GM12878 (cell line): ENCODE data around the gene RASSF4.

Experiments used
- CBX5 ChIP-seq: sonication (generic); IDR thresholded peaks from 2 replicates; pipeline ENCODE4 v1.6.1; 2016; ENCODE audit warnings: low read depth, moderate library complexity, mild to moderate bottlenecking, inconsistent platforms
- CREB1 ChIP-seq: IDR thresholded peaks from 2 replicates; pipeline ENCODE4 v1.6.1; 2012; ENCODE audit warnings: low read depth, mild to moderate bottlenecking, inconsistent platforms
- CTCF ChIP-seq, 3 experiments: IDR thresholded peaks in 2 of 3; conservative IDR thresholded peaks in 1 of 3; 2 replicates each; pipeline ENCODE4 v1.5.1; 2011; ENCODE audit warnings: low read depth in 3 of 3, low read length in 3 of 3, mild to moderate bottlenecking in 3 of 3, control low read depth in 2 of 3, moderate library complexity in 2 of 3, inconsistent platforms in 1 of 3, mixed read lengths in 1 of 3; ENCODE audit not compliant: control insufficient read depth in 2 of 3, insufficient read depth in 1 of 3; ENCODE audit errors: extremely low read depth in 1 of 3
- FOXK2 ChIP-seq: fragments of 450-650 bp; IDR thresholded peaks from 2 replicates; pipeline ENCODE4 v1.6.1; 2017; ENCODE audit warnings: mild to moderate bottlenecking, moderate library complexity
- KDM1A ChIP-seq: fragments of 200-600 bp; sonication (generic); IDR thresholded peaks from 2 replicates; pipeline ENCODE4 v1.6.1; 2016; ENCODE audit warnings: borderline replicate concordance
- MTA2 ChIP-seq: fragments of 450-650 bp; IDR thresholded peaks from 2 replicates; pipeline ENCODE4 v1.6.1; 2016; ENCODE audit warnings: low read depth, mild to moderate bottlenecking, moderate library complexity
- RBBP5 ChIP-seq: fragments of 200-600 bp; sonication (generic); conservative IDR thresholded peaks from 2 replicates; pipeline ENCODE4 v1.6.1; 2016
- STAT3 ChIP-seq: IDR thresholded peaks from 2 replicates; pipeline ENCODE4 v1.6.1; 2011; ENCODE audit warnings: low read depth, low read length, improper control_type of control experiment
- TAF1 ChIP-seq: IDR thresholded peaks from 2 replicates; pipeline ENCODE4 v1.6.1; 2011; ENCODE audit warnings: mild to moderate bottlenecking, low read depth, low read length, borderline replicate concordance
- TBL1XR1 ChIP-seq: IDR thresholded peaks from 2 replicates; pipeline ENCODE4 v1.6.1; 2012; ENCODE audit warnings: low read depth, low read length, improper control_type of control experiment
- YY1 ChIP-seq: IDR thresholded peaks from 2 replicates; pipeline ENCODE4 v1.6.1; 2011; ENCODE audit warnings: low read depth, mild to moderate bottlenecking, low read length
- ZBTB4 ChIP-seq: fragments of 450-650 bp; formaldehyde crosslinking; IDR thresholded peaks from 2 replicates; pipeline ENCODE4 v1.4.0; 2022; ENCODE audit warnings: mild to moderate bottlenecking, moderate library complexity
- ZNF217 ChIP-seq: fragments of 450-650 bp; IDR thresholded peaks from 2 replicates; pipeline ENCODE4 v1.6.1; 2017; ENCODE audit warnings: antibody characterized with exemption, mild to moderate bottlenecking
- TF ChIP-seq, protein P1 (sequence below): fragments of 450-650 bp; formaldehyde crosslinking; IDR thresholded peaks from 2 replicates; pipeline ENCODE4 v1.4.0; 2020; ENCODE audit warnings: mild to moderate bottlenecking, moderate library complexity

DNA sequence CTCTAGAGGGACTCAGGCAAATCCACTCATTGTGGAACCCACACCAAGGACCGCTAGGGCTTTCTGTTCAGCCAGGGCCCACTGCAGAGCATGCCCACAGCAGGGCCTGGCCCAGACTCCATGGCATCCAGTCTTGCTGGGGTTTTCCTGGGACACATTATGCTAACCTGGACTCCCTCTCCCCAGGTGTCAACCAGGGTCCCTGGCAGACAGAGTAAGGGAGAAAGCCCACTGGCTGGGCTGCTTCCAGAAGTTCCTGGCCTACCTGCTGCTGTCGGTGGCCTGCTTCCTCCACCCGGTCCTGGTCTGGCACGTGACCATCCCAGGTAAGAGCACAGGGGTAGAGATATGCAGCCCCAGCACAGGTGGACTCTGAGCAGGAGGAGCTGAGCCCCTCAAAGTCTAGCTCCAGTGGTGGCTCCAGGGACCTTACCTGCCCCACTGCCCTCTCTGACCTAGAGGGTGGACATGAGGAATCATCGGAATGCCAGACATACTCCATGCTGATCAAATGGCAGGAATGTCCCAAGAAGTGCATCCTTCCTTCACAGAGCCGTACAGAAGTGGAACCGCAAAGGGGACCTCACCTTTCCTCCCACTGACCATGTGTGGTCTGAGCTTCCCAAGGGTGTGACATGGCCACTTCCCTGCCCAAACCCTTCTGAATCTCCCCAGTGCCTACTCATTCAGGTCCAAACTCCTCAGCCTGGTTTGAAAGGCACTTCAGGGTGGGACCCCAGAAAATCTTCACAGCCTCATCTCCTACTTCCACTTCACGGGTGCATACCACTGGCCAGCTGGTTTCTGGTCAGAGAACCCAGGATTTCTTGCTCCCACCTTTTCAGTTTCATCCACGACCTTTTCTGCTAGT lies 25.9 kb upstream of the RASSF4 start:
- no peak for TF ChIP-seq YY1
- no peak for TF ChIP-seq CREB1
- TF ChIP-seq CTCF (IDR thresholded peaks at IDR 0.05 in 2 of 3, conservative IDR thresholded peaks at IDR 0.05 in 1 of 3; ENCODE audit: control insufficient read depth in 2 of 3, extremely low read depth in 1 of 3, insufficient read depth in 1 of 3, low read depth in 3 of 3, low read length in 3 of 3) = no peak
- TF ChIP-seq ZBTB4 (CRISPR knock-in tag) = no peak
- no peak for TF ChIP-seq TBL1XR1
- TF ChIP-seq, protein P1, sequence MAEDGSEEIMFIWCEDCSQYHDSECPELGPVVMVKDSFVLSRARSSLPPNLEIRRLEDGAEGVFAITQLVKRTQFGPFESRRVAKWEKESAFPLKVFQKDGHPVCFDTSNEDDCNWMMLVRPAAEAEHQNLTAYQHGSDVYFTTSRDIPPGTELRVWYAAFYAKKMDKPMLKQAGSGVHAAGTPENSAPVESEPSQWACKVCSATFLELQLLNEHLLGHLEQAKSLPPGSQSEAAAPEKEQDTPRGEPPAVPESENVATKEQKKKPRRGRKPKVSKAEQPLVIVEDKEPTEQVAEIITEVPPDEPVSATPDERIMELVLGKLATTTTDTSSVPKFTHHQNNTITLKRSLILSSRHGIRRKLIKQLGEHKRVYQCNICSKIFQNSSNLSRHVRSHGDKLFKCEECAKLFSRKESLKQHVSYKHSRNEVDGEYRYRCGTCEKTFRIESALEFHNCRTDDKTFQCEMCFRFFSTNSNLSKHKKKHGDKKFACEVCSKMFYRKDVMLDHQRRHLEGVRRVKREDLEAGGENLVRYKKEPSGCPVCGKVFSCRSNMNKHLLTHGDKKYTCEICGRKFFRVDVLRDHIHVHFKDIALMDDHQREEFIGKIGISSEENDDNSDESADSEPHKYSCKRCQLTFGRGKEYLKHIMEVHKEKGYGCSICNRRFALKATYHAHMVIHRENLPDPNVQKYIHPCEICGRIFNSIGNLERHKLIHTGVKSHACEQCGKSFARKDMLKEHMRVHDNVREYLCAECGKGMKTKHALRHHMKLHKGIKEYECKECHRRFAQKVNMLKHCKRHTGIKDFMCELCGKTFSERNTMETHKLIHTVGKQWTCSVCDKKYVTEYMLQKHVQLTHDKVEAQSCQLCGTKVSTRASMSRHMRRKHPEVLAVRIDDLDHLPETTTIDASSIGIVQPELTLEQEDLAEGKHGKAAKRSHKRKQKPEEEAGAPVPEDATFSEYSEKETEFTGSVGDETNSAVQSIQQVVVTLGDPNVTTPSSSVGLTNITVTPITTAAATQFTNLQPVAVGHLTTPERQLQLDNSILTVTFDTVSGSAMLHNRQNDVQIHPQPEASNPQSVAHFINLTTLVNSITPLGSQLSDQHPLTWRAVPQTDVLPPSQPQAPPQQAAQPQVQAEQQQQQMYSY (CRISPR knock-in tag) = no peak
- TF ChIP-seq MTA2 = no peak
- no peak for TF ChIP-seq CBX5
- TF ChIP-seq KDM1A = no peak
- no peak for TF ChIP-seq STAT3
- no peak for TF ChIP-seq FOXK2
- TF ChIP-seq ZNF217 = no peak
- TF ChIP-seq RBBP5 = no peak
- no peak for TF ChIP-seq TAF1
